Fibroblast of skin of left quadriceps (primary cell): ENCODE results near the gene CBLN2.

Source experiments
- DNase-seq, 2 experiments: peaks; one replicate each; pipeline ENCODE4 v3.0.0-alpha.2; 2013; ENCODE audit warnings: low read depth in 2 of 2

CBLN2 gene

DNA sequence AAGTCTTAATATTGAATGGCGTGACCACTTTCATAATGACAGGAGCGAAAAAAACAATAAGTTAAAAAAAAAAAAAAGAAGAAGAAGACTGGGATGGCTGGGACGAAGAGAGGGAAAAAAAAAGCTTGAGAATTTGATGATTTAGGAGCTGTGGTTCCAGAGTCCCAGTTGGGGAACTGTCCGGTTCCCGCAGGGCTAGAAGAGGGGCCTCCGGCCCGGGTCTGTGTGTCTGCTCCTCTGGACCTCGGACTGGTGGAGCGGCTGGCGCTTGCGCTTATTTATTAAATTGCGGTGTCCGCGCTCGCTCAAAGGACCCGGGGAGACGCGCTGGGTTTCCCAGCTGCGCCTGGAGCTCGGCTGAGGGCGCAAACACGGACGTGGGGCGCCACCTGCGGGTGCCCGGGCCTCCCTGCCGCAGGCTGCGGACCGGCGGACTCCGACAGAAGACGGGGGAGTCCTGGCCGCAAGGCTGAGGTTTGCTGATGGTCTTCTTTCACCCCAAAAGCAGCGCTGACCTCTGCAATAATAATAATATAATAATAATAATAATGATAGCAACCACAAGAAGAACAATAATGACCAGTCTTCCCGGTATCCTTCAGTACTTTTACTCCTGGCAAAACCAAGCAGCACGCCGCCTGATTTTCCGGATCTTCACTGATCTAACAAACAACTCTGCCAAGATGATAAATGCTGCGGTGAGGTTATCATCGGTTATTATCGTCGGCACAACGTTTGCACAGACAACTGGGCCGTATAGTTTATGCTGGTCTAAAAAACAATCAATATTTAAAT lies at the start of gene CBLN2:
CBLN2 (minus strand) TSS at position 251 of the 795 bp plus-strand sequence. CDS start 2,182 bp downstream, outside the sequence.
- DNase-seq = peak; percentile 16 to 33

GRCh38 chr18:72588360-72588759 lies 44.2 kb upstream of the CBLN2 start:
- no peak for DNase-seq

DNA sequence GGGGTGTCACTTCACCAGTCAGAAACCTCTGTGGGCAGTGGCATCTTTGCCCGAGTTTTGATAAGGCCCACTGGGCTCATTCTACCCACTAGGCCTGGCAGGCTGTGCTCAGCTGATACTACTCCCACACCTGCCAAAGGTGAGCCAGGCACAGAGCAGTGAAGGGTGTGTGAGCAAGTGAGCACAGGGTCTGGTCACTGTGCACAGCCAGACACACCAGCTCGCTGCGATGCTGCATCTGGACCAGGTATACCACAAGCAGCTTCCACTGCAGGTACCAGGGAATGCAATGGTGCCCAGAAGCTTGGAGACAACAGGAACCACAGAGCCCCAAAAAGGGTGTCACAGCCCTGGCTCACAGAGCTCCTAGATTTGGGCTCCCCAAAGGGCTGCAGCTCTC lies 40.6 kb upstream of the CBLN2 start:
- DNase-seq = no peak

GRCh38 chr18:72581976-72582375 lies 37.8 kb upstream of the CBLN2 start:
- DNase-seq = no peak

GRCh38 chr18:72572896-72573295 lies 28.8 kb upstream of the CBLN2 start:
- DNase-seq = no peak

DNA sequence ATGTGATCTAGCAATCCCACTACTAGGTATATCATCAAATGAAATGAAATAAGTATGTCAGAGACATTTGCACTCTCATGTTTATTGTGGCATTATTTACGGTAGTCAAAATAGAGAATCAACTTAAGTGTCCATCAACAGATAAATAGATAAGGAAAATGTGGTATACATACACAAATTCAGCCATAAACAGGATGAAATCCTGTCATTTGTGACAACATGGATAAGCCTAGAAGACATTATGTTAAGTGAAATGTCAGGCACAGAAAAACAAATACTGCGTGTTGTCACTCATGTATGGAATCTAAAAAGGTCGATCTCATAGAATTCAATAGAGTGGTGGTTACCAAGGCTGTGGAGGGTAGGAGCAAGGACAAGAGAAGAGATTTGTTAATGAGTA lies 22.1 kb upstream of the CBLN2 start:
- no peak for DNase-seq

- DNase-seq = no peak
Observed at GRCh38 chr18:72555968-72556367, 11.8 kb upstream of the CBLN2 start.

DNA sequence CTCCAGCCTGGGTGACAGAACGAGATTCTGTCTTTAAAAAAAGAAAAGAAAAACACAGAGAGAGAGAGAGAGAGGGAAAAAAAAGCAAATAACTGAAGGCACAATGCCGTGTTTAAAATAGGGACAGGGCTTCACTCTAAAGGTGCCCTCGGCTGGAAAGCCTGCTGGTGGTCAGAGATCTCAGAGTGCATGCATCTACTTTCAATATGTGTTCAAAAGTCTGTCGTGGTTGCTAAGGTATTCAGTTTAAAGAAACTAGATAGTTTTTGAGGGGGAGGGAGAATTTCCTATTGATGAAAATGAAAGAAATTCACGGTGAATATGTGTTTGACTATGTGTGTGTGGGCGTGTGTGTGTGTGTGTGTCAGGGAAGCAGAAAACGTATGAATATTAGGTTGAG lies 11.0 kb upstream of the CBLN2 start:
- no peak for DNase-seq

DNA sequence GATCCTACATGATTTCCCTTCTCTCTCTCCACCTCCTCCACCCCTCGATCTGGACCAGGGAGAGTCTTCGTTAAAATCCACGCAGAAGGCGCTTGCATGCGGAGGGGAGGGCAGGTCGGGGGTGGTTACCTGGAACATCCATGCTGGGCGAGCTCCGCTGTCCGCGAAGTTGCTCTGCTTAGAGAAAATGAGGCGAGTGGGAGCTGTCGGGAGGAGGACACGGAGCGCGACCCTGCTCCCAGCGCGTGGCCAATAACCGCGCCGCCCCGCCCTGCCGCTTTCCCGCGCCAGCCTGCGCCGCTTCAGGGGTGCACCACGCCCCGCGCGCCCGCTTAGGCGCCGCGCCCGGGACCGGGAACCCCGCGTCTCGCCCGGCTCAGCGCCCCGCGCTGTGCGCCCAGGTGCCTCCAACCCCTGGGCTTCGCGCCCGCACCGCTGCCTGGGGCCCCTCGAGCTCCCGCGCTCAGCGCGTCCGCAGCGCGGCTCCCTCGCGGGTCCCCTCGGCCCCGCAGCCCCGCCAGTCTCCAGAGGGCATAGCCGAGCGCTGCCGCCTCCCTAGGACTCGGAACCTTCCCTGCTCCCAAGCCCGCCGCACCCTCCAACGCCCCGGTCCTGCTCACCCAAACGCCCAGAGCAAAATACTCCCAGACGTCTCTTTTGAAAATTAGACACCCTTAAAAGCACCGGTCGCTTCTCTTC lies 636 bp downstream of the CBLN2 start:
- no peak for DNase-seq

- DNase-seq = no peak
Observed at GRCh38 chr18:72542984-72543356, 1.2 kb downstream of the CBLN2 start.

DNA sequence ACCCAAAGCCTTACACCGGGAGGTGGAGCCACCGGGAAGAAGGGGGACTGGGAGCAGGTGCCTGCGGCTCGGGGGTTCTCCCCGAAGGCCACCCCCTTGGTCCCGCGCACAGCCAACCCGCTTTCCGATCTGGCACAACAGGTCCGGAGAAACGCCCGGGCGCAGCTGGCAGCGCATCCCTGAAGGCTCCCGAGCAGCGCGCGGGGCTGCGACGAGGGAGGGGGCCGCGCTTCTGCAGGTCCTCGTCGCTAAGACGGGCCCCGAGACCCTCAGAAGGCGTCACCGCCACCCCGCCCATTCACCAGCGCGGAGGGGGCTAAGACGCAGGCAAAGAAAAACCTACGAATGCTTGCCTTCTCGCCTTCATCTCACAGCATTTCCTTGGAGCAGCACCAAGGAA lies 1.8 kb downstream of the CBLN2 start:
- no peak for DNase-seq

- DNase-seq = no peak
Observed at GRCh38 chr18:72541871-72542332, 2.2 kb downstream of the CBLN2 start.

DNA sequence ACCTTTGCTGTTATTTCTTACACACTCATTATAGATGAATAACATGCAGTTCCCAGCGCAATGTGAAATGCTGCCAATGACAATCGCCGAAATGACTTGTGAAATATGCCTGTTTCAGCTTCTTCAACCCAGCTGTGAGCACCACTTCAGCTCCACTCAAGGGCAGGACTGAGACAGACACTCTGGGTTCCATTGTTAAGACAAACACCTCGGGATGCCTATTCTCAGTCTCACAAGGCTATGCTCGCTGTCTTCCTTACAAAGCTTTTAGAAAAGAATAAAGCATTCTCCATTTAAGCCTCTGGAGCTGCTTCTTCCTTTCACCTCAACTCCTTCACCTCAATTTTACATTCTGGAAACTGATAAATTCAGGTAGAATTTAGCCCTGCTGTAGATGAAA lies 4.2 kb downstream of the CBLN2 start:
- no peak for DNase-seq

- no peak for DNase-seq
Observed at GRCh38 chr18:72530622-72531021, 13.5 kb downstream of the CBLN2 start.

- DNase-seq = no peak
Observed at GRCh38 chr18:72504866-72505265, 39.3 kb downstream of the CBLN2 start.

DNA sequence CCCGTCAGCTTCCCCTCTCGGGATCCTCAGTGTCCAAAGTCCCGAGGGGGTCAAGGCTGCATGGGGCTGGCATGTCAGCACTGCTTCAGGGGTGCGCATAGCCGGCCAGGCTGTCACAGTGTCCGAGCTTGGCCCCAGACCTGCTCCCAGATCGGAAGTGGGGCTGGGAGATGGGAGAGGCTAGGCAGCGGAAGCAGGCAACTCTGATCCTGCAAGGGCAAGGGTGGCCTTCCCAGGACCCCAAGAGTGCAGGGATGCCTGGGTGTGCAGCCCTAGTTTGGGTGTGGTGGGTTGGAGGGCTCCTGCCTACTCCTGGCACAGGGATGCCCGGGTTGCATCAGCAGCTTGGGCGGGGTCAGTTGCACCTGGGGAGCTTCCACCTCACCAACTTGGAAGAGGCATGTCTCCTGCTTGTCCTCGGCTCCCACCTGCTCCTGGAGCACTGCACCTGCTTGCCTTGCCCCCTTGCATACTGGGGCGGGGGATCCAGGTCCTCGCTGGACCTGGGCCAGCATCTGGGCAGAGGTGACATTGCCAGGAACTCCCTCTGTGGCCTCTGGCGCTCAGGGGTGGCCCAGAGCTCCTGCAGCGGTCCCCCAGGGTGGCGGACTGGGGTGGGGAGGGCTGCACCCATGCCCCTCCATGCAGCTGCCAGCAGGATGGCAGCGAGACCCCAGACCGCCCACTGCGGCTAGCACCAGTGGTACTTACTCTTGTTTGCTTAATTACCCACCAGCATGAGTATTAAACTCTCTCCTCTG lies 41.3 kb downstream of the CBLN2 start:
- DNase-seq = no peak

- no peak for DNase-seq
Observed at GRCh38 chr18:72492497-72492896, 51.6 kb downstream of the CBLN2 start.
